GM19324 (cell line): Measurements from ENCODE around the gene POU4F1.

Experiments used
- ATAC-seq: cut with Tn5 transposase; IDR thresholded peaks from one replicate; pipeline ENCODE4 v1.9.1; 2021; ENCODE audit warnings: mild to moderate bottlenecking, moderate library complexity; ENCODE audit not compliant: unreplicated experiment, low FRiP score

The POU4F1 gene

DNA sequence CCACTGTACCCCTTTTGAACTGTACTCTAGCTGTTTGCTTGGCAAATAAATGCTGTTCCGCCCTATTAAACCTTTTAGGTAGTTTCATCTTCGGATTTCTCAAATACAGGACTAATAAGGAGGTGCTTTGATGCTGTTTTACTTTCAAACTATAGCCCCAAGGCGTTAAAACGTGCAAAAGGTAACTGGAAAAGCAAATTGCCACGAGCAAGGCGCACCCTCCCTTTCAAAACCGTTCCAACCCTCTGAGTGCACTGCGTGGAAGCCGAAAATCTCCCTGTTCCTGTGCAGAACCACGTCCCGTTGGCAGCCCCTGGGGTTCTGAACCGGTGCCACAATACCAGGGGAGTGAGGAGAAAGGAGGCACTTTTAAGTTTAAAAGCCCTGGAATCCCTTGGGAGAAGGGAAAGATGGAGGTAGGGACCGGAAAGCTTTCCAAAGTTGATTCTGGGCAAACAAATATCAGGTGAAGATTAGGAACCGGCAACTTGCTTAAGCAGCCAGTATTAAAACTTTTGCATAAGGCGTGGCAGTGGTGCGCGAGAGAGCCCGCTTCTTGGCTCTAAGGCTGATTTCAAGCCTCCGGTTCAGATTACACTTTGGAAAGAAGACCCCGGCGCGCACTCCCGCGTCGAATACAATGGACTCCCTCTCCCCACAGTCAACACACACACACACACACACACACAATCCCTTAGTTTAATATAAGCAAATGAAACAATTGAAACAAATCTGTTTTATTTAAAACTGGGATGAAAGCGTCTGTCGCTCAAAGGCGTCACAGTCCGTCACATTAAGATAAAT, 9.5 kb downstream of the POU4F1 start:
- ATAC-seq = no peak

DNA sequence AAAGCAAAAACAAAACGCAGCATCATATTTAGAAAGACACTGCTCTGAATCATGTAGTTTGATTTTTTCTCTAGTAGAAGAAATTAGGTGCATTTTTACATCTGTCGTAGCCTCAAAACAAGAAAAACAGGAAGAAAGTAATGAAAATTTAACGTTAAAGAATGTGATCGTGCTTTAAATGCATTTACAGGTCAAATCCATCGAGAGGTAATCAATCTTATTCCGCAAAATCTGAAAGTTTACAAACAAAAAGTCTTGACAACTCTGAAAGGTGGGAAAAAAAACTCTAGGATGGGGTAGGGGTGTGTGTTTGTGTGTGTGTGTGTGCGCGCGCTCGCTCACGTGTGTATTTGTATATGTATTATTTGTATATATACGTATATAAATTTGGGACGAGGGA, 10.2 kb downstream of the POU4F1 start:
- no peak for ATAC-seq

DNA sequence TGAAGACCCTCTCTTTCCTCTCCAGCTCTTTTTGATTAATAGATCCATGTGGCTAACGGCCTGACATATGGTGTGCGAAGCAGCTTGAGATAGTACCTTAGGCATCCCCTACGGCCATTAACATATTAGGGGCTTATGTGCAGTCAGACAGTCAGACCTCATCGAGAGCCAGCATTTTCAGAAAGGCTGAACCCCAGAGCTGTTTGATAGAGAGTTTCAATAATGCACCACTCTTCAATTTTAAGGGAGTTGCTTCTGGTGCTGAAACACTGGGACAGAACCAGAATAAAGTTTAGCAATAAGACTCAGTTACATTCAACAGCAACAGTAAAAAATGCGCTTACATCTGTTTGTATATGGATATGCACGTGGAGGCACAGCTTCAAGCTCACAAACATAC, 10.8 kb downstream of the POU4F1 start:
- no peak for ATAC-seq

DNA sequence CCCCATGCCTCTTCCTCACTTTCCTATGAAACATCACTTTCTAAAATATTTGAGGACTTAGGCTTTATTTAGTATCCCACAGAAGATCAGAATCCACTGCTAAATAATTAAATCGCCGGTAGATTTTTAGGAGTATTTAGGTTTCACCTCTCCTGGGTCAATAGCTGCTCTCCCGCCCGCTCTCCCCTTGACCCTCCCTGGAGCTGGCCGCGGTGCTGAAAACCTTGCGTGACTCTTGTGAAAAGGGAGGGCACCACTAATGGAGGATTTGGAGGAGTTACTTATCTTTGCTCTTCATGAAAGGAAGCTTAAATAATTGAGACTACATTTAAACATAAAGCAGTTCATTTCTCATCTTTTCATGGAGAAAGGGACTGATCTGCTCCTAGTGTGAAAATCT, 14.1 kb downstream of the POU4F1 start:
- ATAC-seq = no peak

DNA sequence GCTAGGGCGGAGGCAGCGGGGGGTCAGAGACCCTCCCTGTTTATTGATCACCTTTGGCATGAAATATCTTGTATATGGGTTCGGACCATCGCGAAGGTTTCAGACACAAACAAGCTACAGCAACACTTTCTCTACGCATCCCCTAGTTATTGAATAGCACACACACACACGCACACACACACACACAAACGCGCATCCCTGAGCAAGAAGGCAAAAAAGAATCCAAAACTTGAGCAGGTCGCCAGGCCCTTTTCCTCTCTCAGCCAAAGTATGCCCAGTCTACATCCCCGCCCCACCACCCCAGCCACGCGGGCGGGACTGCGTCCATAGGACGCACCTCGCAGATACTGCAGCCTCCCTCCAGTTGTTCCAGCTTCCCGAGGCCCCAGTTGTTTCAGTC, 16.0 kb downstream of the POU4F1 start:
- no peak for ATAC-seq

DNA sequence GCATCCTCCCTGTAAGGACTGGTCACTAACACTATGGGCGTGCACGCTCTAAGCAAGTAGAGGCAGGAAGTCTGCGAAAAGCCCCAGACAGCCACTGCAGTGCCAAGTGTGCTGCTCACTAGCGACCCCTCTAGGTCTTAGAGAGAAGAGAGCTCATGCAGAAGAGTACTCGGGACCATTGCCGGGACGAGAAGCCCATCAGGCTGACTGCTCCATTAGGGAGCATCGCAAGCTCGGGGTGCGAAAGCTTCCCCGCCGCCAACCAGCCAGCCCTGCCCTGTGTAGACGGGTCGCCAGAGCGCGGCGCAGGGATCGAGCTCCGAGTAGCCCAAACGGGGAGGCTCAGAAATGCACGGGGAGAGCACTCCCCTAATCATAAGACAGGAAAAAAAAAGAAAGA, 16.6 kb downstream of the POU4F1 start:
- ATAC-seq = no peak

DNA sequence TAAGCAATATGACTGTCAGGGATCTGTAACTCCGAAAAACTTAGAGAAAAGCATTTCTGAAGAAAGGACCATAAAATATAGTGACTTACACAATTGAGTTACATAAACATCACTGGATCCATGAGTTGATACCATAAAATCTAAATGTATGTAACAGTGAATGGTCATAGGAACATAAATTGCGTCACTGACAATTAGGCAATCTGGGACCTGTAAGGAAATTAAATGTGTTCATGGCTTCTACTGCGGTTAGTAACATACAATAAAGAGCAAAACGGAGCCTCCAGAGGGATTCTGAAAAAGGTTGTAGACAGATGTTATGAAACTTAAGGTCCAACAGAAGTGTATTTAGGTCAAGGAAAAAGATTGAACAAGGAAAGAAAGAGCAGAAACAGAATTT, 27.1 kb downstream of the POU4F1 start:
- ATAC-seq = no peak

DNA sequence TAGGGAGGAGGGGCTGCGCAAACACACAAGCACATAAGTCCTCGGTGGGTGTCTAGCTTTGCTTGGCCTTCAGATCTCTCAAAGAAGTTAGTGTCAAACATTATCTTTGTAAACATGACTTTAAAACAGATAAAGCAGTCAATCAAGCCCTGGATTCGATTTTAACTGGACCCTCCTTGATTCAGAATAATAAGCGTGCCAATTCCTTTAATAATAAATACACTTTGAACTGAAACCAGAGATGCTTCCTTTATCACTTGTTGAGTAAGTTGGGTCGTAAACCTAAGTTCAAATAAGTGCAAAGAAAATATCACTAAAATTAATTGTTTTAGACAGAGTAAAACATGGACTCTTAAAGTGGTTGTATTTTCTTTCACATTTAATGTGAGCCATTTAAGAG, 30.9 kb downstream of the POU4F1 start:
- ATAC-seq = no peak

DNA sequence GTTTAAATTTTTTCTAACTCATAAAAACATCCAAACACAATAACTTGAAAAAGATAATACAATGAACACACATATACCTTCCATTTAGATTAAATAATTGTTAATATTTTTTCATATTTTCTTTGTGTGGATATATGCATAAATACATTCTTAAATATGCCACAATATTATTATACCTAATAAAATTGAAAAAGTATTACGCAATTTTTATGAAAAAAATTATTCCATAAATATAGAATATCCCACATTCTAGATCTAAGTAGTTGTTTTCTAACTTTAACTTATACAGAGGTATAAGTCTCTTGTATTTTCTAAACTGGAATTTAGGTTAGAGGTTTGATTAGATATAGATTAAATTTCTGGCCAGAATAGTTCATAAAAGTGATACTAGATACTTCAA, 34.3 kb downstream of the POU4F1 start:
- ATAC-seq = no peak

DNA sequence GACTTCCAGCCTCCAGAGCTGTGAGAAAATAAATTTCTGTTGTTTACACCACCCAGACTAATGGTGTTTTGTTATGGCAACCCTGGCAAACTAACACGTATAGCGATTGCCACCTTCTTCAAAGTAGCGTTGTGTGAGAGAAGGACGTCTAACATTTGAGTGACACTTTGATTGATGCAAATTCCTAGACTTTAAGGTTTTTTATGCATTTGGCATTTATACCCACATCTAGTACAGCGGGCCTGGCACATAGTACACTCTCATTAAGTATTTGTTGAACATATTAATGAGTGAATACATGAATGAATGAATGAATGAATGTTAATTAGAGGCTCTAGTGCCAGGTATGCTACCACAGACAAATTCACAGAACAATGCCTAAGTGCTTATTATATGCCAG, 36.7 kb downstream of the POU4F1 start:
- ATAC-seq = no peak

DNA sequence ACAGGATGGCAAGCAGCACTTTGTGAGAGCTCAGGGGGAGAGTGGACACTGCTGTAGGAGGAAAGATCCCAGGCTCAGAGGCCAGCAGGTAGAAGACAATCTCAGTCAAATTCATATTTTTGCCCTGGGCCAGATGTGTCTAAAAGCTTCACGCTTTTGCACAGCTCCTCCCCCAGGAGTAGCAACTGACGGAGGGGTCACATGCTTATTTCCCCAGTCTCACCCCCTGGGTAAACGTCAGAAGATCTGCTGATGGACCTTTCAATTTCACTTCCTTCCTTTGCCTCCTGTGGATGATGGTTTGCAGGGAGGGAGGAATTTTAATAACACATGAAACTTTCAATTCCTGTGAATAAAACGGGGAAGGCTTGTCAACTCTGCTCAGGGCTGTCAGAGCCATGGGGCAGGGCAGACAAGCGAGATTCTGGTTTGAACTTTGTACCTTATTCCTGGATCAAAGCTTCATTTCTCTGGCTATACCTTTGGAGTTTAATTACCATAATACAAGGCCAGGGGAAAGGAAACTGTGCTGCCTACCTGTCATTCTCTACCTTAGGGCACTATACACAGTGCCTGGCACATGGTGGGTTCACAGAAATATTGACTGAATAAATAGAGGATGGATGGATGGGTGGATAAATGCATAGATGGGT, 41.0 kb downstream of the POU4F1 start:
- no peak for ATAC-seq
